NCI-H446 treated with DMSO at 0.1 percent for 48 hours (cell line): ENCODE data around the gene CPNE2.

ENCODE experiments used
- DNase-seq: peaks from one replicate; lab custom pipeline; 2025; lab: John Stamatoyannopoulos, UW

CPNE2 gene

GRCh38 chr16:57145046-57146021 is 53.0 kb downstream of the CPNE2 start:
- DNase-seq: no peak

- DNase-seq: no peak
Measured at GRCh38 chr16:57146040-57146647, 53.8 kb downstream of the CPNE2 start.

- DNase-seq: no peak
Measured at GRCh38 chr16:57146735-57147134, 54.4 kb downstream of the CPNE2 start.

- no peak for DNase-seq
Measured at GRCh38 chr16:57147381-57148221, 55.2 kb downstream of the CPNE2 start.

- DNase-seq: no peak
Measured at GRCh38 chr16:57148481-57148880, 56.1 kb downstream of the CPNE2 start.

GRCh38 chr16:57149391-57149790 is 57.0 kb downstream of the CPNE2 start:
- no peak for DNase-seq

GRCh38 chr16:57150682-57151330 is 58.4 kb downstream of the CPNE2 start:
- DNase-seq: no peak

GRCh38 chr16:57151369-57151768 is 59.0 kb downstream of the CPNE2 start:
- DNase-seq: no peak

- DNase-seq: no peak
Measured at GRCh38 chr16:57152096-57153093, 60.0 kb downstream of the CPNE2 start.

- DNase-seq: no peak
Measured at GRCh38 chr16:57153841-57154240, 61.5 kb downstream of the CPNE2 start.

- no peak for DNase-seq
Measured at GRCh38 chr16:57155702-57156350, 63.4 kb downstream of the CPNE2 start.

GRCh38 chr16:57156351-57156703 is 63.9 kb downstream of the CPNE2 start:
- DNase-seq: no peak

- no peak for DNase-seq
Measured at GRCh38 chr16:57157533-57157932, 65.2 kb downstream of the CPNE2 start.

- DNase-seq: no peak
Measured at GRCh38 chr16:57159447-57159846, 67.1 kb downstream of the CPNE2 start.

- no peak for DNase-seq
Measured at GRCh38 chr16:57163842-57164241, 71.5 kb downstream of the CPNE2 start.

- no peak for DNase-seq
Measured at GRCh38 chr16:57165483-57165882, 73.1 kb downstream of the CPNE2 start.

GRCh38 chr16:57165938-57166337 is 73.6 kb downstream of the CPNE2 start:
- no peak for DNase-seq

GRCh38 chr16:57166451-57166850 is 74.1 kb downstream of the CPNE2 start:
- no peak for DNase-seq

GRCh38 chr16:57166951-57167350 is 74.6 kb downstream of the CPNE2 start:
- DNase-seq: no peak

GRCh38 chr16:57167538-57167937 is 75.2 kb downstream of the CPNE2 start:
- DNase-seq: no peak
